ENCODE results near the gene SLC6A18. TPM values are rescaled to one million over a fixed set of nuclear protein-coding genes. Genes with fewer than 3 reads are reported as not detected.

Gene SLC6A18
- total RNA-seq, 4 donors from 2014 or later, result not detected

DNA sequence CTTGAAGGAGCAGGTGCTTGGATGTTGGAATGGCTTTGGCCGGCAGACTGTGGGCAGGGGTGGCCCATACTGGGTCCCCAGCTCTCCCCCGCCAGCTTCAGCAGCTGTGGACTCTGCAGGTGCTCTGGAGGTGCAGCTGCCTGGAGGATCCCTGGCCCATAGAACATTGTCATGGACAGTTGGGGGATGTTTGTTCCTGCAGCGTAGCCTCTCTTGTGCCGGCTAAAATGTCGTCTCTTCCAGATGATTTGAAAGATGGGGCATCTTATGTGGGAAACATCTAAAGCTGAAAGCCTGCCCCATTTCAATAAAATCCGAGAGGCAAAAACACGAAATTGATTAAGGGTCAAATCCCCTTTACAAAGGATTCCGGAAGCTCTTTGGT, 37.2 kb upstream of the SLC6A18 start:
- 80 to 85% methylated on average over 5 to 7 of the region's 8 CpGs for WGBS, 2 donors

DNA sequence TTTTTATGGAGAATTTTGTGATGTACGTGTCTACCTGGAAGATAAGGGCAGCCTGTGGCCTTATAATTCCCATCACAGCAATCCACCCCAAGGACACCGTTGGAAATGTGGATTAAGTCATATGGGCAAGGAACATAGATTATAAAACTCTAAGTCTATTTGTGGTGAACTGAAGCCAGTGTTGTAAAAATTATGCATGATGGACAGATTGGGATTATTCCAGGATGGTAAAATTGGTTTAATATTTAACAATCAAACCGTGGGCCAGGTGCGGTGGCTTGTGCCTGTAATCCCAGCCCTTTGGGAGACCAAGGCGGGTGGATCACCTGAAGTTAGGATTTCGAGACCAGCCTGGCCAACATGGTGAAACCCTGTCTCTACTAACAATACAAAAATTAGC, 36.7 kb upstream of the SLC6A18 start:
- WGBS, 2 donors, result 45 to 57% methylated on average over 6 of the region's 6 CpGs
- intact Hi-C loops (cut with DNase I), result no loop called here
- peaks cover 0 to 60% (median 0%) of the 10 kb centered on the region in 4 donors for H3K27me3 ChIP-seq

More for the DNA sequence above, 37.2 kb upstream of the SLC6A18 start:
- H3K4me3 ChIP-seq, result no peak overlapping the region
- H3K36me3 ChIP-seq, result no peaks in the 10 kb centered on the region
- H3K27me3 ChIP-seq, result peaks cover 0 to 64% (median 0%) of the 10 kb centered on the region in 4 donors
- no peak overlapping the region for H3K27ac ChIP-seq
- DNase-seq, result no peak
- intact Hi-C loops (cut with DNase I), result no loop called here
- no peaks in the 10 kb centered on the region for H3K4me1 ChIP-seq
- H3K9me3 ChIP-seq, result no peaks in the 10 kb centered on the region
- no peak for TF ChIP-seq POLR2A (IDR thresholded peaks at IDR 0.05)
- TF ChIP-seq, protein P1, sequence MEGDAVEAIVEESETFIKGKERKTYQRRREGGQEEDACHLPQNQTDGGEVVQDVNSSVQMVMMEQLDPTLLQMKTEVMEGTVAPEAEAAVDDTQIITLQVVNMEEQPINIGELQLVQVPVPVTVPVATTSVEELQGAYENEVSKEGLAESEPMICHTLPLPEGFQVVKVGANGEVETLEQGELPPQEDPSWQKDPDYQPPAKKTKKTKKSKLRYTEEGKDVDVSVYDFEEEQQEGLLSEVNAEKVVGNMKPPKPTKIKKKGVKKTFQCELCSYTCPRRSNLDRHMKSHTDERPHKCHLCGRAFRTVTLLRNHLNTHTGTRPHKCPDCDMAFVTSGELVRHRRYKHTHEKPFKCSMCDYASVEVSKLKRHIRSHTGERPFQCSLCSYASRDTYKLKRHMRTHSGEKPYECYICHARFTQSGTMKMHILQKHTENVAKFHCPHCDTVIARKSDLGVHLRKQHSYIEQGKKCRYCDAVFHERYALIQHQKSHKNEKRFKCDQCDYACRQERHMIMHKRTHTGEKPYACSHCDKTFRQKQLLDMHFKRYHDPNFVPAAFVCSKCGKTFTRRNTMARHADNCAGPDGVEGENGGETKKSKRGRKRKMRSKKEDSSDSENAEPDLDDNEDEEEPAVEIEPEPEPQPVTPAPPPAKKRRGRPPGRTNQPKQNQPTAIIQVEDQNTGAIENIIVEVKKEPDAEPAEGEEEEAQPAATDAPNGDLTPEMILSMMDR (IDR thresholded peaks at IDR 0.05), result no peak

DNA sequence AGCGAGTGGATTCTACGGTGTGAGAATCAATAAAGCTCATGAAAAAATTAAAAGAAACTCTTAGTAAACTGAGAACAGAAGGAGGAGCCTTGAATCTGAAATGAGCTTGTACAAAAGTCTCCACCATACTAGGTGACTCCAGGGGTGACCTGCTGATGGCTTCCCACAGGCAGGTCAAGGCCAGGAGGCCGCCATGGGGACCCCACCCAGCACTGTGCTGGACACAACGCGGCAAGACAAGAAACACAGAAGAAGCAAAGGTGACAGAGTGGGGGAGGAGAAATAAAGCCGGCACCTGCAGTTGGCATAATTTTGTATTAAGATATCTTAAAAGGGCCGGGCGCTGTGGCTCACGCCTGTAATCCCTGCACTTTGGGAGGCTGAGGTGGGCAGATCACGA, 35.9 kb upstream of the SLC6A18 start:
- Histone ChIP-seq H3K9me3 (no peaks in the 10 kb centered on the region), H3K4me1 (no peaks in the 10 kb centered on the region), H3K36me3 (no peaks in the 10 kb centered on the region), H3K4me3 (no peak overlapping the region), H3K27ac (no peak overlapping the region), H3K27me3 (peaks cover 0 to 60% (median 0%) of the 10 kb centered on the region in 4 donors)
- TF ChIP-seq, protein P1 (IDR thresholded peaks at IDR 0.05), result no peak
- no peak for TF ChIP-seq POLR2A (IDR thresholded peaks at IDR 0.05)
- intact Hi-C loops (cut with DNase I), result no loop called here
- no peak for DNase-seq
- WGBS, 2 donors, result 79 to 84% methylated on average over 10 of the region's 10 CpGs

More for the DNA sequence above, 36.7 kb upstream of the SLC6A18 start:
- no peaks in the 10 kb centered on the region for H3K36me3 ChIP-seq
- TF ChIP-seq POLR2A (IDR thresholded peaks at IDR 0.05), result no peak
- TF ChIP-seq, protein P1 (IDR thresholded peaks at IDR 0.05), result no peak
- H3K9me3 ChIP-seq, result no peaks in the 10 kb centered on the region
- no peaks in the 10 kb centered on the region for H3K4me1 ChIP-seq
- no peak for DNase-seq
- no peak overlapping the region for H3K27ac ChIP-seq
- no peak overlapping the region for H3K4me3 ChIP-seq

DNA sequence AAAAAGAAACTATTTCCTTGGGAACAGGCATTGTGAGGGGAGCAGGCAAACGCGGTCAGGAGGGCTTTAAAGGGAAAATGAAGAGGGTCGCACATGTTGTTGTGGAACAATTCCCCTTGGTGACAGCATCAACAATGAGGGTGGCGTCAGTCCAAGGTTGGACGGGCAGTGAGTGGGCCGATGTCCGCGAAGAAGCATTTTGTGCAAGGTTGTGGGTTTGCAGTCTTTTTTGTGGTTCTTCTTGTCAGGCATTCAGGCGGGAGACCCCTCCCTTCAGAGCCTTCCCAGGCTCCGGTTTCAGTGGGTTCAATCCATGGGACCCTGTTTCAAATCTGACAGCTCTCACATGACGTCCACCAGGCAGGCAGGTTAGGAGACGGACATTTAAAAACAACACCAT, 34.9 kb upstream of the SLC6A18 start:
- Histone ChIP-seq H3K36me3 (no peaks in the 10 kb centered on the region), H3K27ac (no peak overlapping the region), H3K27me3 (peaks cover 0 to 70% (median 0%) of the 10 kb centered on the region in 4 donors), H3K4me3 (no peak overlapping the region), H3K4me1 (no peaks in the 10 kb centered on the region), H3K9me3 (no peaks in the 10 kb centered on the region)
- intact Hi-C loops (cut with DNase I), result no loop called here
- TF ChIP-seq POLR2A (IDR thresholded peaks at IDR 0.05), result no peak
- TF ChIP-seq, protein P1 (IDR thresholded peaks at IDR 0.05), result no peak
- 69 to 70% methylated on average over 12 of the region's 12 CpGs for WGBS, 2 donors
- no peak for DNase-seq

DNA sequence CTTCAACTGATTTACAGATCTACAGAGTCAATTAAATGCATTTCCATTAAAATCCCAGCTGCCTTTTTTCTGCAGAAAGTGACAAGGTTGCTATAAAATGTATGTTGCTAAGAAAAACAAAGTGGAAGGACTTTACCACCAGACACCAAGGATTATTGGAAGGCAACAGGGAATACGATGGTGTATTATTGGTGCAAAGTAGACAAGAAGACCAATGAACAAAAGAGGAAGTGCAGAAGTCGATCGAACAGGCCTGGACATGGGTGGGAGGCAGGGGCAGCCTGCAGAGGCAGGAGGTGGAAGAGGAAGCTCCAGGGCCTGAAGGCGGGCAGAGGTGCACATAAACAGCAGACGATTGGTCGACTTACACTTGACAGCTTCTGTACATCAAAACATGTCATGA, 34.3 kb upstream of the SLC6A18 start:
- no peaks in the 10 kb centered on the region for H3K4me1 ChIP-seq
- no peak overlapping the region for H3K27ac ChIP-seq
- WGBS, 2 donors, result 18 to 30% methylated on average over 6 of the region's 6 CpGs
- TF ChIP-seq, protein P1 (IDR thresholded peaks at IDR 0.05), result no peak
- TF ChIP-seq POLR2A (IDR thresholded peaks at IDR 0.05), result no peak
- intact Hi-C loops (cut with DNase I), result no loop called here
- no peaks in the 10 kb centered on the region for H3K9me3 ChIP-seq
- peaks cover 0 to 73% (median 0%) of the 10 kb centered on the region in 4 donors for H3K27me3 ChIP-seq
- no peak for DNase-seq
- no peak overlapping the region for H3K4me3 ChIP-seq
- H3K36me3 ChIP-seq, result no peaks in the 10 kb centered on the region

All from esophagus squamous epithelium (tissue), 5 donors.